Thyroid gland (tissue), 4 donors: ENCODE results near the gene ACOT4.
"Not testable (repeated sequence)": the region's sequence is repeated elsewhere in the genome, so short reads cannot be mapped to it uniquely, and the experiment has no call there.

Source experiments
- POLR2A ChIP-seq, 2 donors: fragments of 450-650 bp; IDR thresholded peaks; one replicate each; pipeline ENCODE4 v1.6.1; 2017; ENCODE audit warnings: antibody characterized with exemption in 2 of 2, mild to moderate bottlenecking in 2 of 2, moderate library complexity in 1 of 2
- TF ChIP-seq, protein P1 (sequence below), 6 experiments: fragments of 200-600 bp in 3 of 6; fragments of 450-650 bp in 3 of 6; sonication (generic) in 3 of 6; IDR thresholded peaks; one replicate each; pipeline ENCODE4 v1.5.1; 2016 to 2019; ENCODE audit warnings: antibody characterized with exemption in 6 of 6, mild to moderate bottlenecking in 2 of 6, inconsistent platforms in 1 of 6, moderate library complexity in 1 of 6

DNA sequence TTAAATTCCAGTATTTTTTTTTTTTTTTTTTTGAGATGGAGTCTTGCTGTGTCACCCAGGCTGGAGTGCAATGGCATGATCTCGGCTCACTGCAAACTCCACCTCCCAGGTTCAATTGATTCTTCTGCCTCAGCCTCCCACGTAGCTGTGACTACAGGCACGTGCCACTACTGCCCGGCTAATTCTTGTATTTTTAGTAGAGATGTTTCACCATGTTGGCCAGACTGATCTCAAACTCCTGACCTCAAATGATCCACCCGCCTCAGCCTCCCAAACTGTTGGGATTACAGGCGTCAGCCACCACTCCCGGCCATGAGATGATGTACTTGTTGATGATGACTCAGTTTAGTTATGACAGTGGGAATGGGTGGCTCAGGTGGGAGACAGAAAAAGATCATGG lies 17.4 kb upstream of the ACOT4 start:
- not testable (repeated sequence) for TF ChIP-seq POLR2A (IDR thresholded peaks at IDR 0.05)
- TF ChIP-seq, protein P1, sequence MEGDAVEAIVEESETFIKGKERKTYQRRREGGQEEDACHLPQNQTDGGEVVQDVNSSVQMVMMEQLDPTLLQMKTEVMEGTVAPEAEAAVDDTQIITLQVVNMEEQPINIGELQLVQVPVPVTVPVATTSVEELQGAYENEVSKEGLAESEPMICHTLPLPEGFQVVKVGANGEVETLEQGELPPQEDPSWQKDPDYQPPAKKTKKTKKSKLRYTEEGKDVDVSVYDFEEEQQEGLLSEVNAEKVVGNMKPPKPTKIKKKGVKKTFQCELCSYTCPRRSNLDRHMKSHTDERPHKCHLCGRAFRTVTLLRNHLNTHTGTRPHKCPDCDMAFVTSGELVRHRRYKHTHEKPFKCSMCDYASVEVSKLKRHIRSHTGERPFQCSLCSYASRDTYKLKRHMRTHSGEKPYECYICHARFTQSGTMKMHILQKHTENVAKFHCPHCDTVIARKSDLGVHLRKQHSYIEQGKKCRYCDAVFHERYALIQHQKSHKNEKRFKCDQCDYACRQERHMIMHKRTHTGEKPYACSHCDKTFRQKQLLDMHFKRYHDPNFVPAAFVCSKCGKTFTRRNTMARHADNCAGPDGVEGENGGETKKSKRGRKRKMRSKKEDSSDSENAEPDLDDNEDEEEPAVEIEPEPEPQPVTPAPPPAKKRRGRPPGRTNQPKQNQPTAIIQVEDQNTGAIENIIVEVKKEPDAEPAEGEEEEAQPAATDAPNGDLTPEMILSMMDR (IDR thresholded peaks at IDR 0.05), result not testable (repeated sequence)
